DOHH2 (cell line): Measurements from ENCODE around the gene EIF4E2.

Source experiments
- EZH2phosphoT487 ChIP-seq: fragments of 200-600 bp; sonication (generic); IDR thresholded peaks from 2 replicates; pipeline ENCODE4 v1.6.1; 2017; ENCODE audit warnings: borderline replicate concordance, mild to moderate bottlenecking, antibody characterized with exemption, low read length, moderate library complexity, mixed read lengths
- TF ChIP-seq, protein P1 (sequence below): fragments of 200-600 bp; sonication (generic); IDR thresholded peaks from one replicate; pipeline ENCODE4 v1.5.1; 2014; ENCODE audit warnings: antibody characterized with exemption, mild to moderate bottlenecking, low read depth, low read length; ENCODE audit not compliant: poor library complexity, severe bottlenecking

DNA sequence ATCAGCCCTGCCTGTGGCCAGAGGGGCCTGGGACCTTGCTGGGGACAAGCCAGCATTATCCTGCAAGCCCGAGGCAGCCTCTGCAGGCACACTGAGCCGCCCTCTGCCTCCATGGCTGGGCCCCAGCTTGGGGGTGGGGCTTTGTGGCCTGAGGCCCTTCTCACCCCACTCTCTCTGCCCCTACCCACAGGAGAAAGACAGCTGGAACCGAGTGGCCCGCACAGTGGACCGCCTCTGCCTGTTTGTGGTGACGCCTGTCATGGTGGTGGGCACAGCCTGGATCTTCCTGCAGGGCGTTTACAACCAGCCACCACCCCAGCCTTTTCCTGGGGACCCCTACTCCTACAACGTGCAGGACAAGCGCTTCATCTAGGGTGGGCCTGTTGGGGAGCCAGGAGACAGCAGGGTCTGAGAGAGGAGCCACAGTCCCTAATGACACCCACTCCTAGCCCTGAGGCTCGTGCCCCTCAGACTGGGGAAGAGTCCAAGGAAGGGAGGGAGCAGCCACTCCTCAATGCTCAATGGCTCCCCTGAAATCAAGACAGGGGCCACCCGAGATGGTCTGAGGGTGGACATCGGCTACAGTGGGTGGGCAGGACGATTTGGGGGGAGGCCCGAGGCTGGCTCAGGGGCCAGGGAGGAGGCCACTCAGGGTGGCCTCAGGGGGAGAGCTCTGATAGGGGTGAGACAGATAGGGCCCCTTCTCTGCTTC is 15.4 kb upstream of the EIF4E2 start:
- TF ChIP-seq, protein P1, sequence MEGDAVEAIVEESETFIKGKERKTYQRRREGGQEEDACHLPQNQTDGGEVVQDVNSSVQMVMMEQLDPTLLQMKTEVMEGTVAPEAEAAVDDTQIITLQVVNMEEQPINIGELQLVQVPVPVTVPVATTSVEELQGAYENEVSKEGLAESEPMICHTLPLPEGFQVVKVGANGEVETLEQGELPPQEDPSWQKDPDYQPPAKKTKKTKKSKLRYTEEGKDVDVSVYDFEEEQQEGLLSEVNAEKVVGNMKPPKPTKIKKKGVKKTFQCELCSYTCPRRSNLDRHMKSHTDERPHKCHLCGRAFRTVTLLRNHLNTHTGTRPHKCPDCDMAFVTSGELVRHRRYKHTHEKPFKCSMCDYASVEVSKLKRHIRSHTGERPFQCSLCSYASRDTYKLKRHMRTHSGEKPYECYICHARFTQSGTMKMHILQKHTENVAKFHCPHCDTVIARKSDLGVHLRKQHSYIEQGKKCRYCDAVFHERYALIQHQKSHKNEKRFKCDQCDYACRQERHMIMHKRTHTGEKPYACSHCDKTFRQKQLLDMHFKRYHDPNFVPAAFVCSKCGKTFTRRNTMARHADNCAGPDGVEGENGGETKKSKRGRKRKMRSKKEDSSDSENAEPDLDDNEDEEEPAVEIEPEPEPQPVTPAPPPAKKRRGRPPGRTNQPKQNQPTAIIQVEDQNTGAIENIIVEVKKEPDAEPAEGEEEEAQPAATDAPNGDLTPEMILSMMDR: no peak
- no peak for TF ChIP-seq EZH2phosphoT487
